Colon (tissue), 2 donors: ENCODE measurements around the gene ANLN.
"Not testable (repeated sequence)": the region's sequence is repeated elsewhere in the genome, so short reads cannot be mapped to it uniquely, and the experiment has no call there.

ENCODE experiments used
- FAIRE-seq: peaks from 2 replicates; lab custom pipeline; 2012; peaks lifted over from hg19 to GRCh38; lab: Jason Lieb, UNC
- donor health status: control.
- donor health status: control.

Gene ANLN

GRCh38 chr7:36379831-36380504, 9.7 kb upstream of the ANLN start:
- no peak for FAIRE-seq

- no peak for FAIRE-seq
These were observed 8.6 kb upstream of the ANLN start for GRCh38 chr7:36381056-36381455.

- not testable (repeated sequence) for FAIRE-seq
These were observed 6.4 kb upstream of the ANLN start for GRCh38 chr7:36383284-36383683.

GRCh38 chr7:36385646-36386045, 4.0 kb upstream of the ANLN start:
- FAIRE-seq: not testable (repeated sequence)

GRCh38 chr7:36387435-36388231, 2.0 kb upstream of the ANLN start:
- FAIRE-seq: no peak

GRCh38 chr7:36388423-36388822, 1.2 kb upstream of the ANLN start:
- no peak for FAIRE-seq

- no peak for FAIRE-seq
These were observed 783 bp downstream of the ANLN start for GRCh38 chr7:36390199-36391090.

GRCh38 chr7:36391436-36392198, 2.0 kb downstream of the ANLN start:
- no peak for FAIRE-seq

GRCh38 chr7:36393826-36394225, 4.2 kb downstream of the ANLN start:
- FAIRE-seq: no peak

GRCh38 chr7:36395171-36395894, 5.7 kb downstream of the ANLN start:
- FAIRE-seq: no peak

GRCh38 chr7:36396150-36396549, 6.5 kb downstream of the ANLN start:
- no peak for FAIRE-seq

GRCh38 chr7:36400036-36400435, 10.4 kb downstream of the ANLN start:
- no peak for FAIRE-seq

GRCh38 chr7:36400606-36401005, 10.9 kb downstream of the ANLN start:
- FAIRE-seq: no peak

- FAIRE-seq: no peak
These were observed 13.8 kb downstream of the ANLN start for GRCh38 chr7:36403452-36403851.

GRCh38 chr7:36404639-36405408, 15.2 kb downstream of the ANLN start:
- FAIRE-seq: no peak

GRCh38 chr7:36405409-36405803, 15.7 kb downstream of the ANLN start:
- FAIRE-seq: no peak

- FAIRE-seq: no peak
These were observed 16.5 kb downstream of the ANLN start for GRCh38 chr7:36406156-36406555.

GRCh38 chr7:36407636-36408550, 18.2 kb downstream of the ANLN start:
- FAIRE-seq: no peak

- no peak for FAIRE-seq
These were observed 18.9 kb downstream of the ANLN start for GRCh38 chr7:36408589-36408988.
